ENCODE results near the gene KRTAP3-2.

Gene KRTAP3-2

DNA sequence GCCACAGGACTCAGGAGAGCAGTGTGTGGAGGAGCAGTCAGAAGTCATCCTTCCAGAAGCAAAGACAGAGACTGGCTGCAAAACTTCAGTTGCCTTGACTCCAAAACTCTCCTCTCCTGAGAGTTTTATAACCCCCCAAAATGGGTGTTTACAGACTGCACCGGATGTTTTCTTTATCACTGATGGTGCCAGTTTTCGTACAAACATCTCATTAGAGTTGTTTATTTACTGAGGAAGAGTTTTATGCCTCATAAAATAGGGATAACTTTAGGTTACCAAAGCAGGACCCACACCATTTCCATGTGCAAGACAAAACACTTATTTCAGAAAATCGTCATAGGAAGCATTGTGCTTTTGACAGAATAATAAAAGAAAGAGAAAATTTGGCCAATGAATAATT lies 15.5 kb downstream of the KRTAP3-2 start, which contains the start of gene KRT40:
KRT40 (minus strand) TSS at position 101 of the 400 bp plus-strand sequence; CDS start at position 48, 53 bp downstream.
- no peak for DNase-seq (ENCODE audit: low read depth)
- no peak within 1 kb of the TSS for H3K4me3 ChIP-seq (ENCODE audit: control insufficient read depth, low read depth, low read length)
- TF ChIP-seq, protein P1, sequence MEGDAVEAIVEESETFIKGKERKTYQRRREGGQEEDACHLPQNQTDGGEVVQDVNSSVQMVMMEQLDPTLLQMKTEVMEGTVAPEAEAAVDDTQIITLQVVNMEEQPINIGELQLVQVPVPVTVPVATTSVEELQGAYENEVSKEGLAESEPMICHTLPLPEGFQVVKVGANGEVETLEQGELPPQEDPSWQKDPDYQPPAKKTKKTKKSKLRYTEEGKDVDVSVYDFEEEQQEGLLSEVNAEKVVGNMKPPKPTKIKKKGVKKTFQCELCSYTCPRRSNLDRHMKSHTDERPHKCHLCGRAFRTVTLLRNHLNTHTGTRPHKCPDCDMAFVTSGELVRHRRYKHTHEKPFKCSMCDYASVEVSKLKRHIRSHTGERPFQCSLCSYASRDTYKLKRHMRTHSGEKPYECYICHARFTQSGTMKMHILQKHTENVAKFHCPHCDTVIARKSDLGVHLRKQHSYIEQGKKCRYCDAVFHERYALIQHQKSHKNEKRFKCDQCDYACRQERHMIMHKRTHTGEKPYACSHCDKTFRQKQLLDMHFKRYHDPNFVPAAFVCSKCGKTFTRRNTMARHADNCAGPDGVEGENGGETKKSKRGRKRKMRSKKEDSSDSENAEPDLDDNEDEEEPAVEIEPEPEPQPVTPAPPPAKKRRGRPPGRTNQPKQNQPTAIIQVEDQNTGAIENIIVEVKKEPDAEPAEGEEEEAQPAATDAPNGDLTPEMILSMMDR (conservative IDR thresholded peaks at IDR 0.05; ENCODE audit: control insufficient read depth, insufficient read depth, low read depth, low read length): no peak

DNA sequence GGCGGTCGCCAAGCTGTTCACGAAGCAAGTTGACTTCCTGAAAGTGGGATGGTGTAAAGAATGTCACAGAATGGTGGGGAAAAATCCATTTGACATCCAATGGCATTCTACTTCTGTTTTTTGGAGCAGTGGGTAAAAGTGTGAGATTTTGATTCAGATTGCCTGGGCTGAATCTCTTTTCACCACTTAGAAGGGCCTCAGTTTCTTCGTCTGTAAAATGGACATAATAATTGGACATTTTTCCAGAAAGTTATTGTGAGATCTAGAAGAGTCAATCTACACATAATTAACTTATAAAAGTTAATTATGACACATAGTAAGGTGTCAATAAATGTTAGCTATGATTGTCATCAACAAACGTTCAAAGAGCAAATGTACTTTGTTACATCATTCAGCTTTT lies 18.6 kb downstream of the KRTAP3-2 start:
- DNase-seq (ENCODE audit: low read depth): no peak
- no peak overlapping the region for H3K4me3 ChIP-seq (ENCODE audit: control insufficient read depth, low read depth, low read length)
- TF ChIP-seq, protein P1 (conservative IDR thresholded peaks at IDR 0.05; ENCODE audit: control insufficient read depth, insufficient read depth, low read depth, low read length): no peak

DNA sequence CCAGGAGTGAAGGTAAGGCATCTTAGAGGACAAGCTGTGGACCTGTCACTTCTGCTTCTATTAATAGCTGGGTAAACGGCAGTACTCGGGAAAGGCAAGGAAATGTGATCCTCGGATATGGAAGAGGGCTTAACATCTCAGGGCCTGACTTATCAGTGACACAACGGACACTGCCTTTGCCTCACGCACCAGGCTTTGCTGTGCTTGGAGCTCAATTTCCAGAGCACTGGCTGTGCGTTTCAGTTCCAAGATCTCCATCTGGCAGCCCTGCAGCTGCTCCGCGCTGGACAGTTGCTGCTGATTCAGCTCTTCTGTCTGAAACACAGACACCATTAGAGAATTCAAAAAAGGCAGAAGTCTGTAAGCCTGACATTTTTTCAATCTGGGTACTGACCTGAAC lies 19.1 kb downstream of the KRTAP3-2 start:
- H3K4me3 ChIP-seq (ENCODE audit: control insufficient read depth, low read depth, low read length): no peak overlapping the region
- peak; percentile 41 for DNase-seq (ENCODE audit: low read depth)
- TF ChIP-seq, protein P1 (conservative IDR thresholded peaks at IDR 0.05; ENCODE audit: control insufficient read depth, insufficient read depth, low read depth, low read length): no peak

DNA sequence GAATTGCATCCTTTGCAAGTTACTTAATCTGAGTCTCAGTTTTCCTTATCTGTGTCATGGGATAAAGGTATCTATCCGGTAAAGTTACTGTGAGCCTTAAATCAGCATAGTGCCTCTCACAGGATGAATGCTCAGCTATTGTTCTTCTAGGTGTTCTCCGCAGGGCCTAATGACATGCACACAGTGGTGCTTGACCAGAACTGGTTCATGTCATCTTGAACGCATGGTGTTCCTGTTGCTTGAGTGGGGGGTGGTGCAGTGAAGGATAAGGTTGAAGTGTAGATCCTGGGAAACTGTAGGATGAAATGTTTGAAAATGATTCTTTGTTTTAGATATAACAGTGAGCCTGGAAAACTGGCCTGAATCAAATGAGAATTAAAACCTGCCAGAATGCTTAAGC lies 19.6 kb downstream of the KRTAP3-2 start:
- no peak for DNase-seq (ENCODE audit: low read depth)
- H3K4me3 ChIP-seq (ENCODE audit: control insufficient read depth, low read depth, low read length): no peak overlapping the region
- TF ChIP-seq, protein P1 (conservative IDR thresholded peaks at IDR 0.05; ENCODE audit: control insufficient read depth, insufficient read depth, low read depth, low read length): no peak

DNA sequence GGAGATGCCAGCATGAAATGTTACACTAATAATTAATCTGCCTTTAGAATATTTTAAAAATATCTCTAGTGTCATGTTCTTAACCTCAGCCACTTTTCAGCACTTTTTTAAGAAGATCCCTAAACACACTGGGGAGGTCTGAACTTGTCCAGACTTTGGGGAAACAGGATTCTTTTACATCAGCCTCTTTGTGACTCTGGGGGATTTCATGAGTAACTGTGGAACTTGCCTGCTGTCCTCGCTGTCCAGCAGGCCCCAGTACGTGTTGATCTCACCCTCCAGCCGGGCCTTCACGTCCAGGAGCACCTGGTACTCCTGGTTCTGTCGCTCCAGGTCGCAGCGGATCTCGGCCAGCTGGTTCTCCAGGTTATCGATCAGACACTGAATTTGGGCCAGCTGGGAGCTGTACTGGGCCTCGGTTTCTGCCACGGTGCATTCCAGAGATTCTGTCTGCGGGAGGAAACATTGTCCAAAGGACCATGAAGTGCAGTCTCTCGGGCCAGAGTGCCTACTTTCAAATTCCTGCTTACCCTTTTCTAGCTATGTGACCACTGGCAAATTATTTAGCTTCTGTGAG lies 21.0 kb downstream of the KRTAP3-2 start:
- no peak for DNase-seq (ENCODE audit: low read depth)
- TF ChIP-seq, protein P1 (conservative IDR thresholded peaks at IDR 0.05; ENCODE audit: control insufficient read depth, insufficient read depth, low read depth, low read length): no peak
- H3K4me3 ChIP-seq (ENCODE audit: control insufficient read depth, low read depth, low read length): no peak overlapping the region

DNA sequence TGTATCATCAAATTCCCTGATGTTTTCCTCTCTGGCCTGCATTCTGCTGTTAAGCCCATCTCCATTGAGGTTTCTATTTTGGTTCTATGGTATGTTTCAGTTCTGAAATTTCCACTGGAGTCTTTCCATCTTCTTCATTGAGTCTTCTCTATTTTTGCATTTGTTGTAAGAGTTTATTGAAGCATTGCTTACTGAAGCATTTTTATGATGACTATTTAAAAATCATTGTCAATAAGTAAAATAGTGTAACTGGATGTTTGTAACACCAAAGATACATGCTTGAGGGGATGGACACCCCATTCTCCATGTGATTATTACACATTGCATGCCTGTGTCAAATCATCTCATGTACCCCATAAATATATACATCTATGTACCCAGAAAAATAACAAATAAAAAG lies 24.2 kb downstream of the KRTAP3-2 start:
- TF ChIP-seq, protein P1 (conservative IDR thresholded peaks at IDR 0.05; ENCODE audit: control insufficient read depth, insufficient read depth, low read depth, low read length): no peak
- no peak for DNase-seq (ENCODE audit: low read depth)
- no peak overlapping the region for H3K4me3 ChIP-seq (ENCODE audit: control insufficient read depth, low read depth, low read length)

DNA sequence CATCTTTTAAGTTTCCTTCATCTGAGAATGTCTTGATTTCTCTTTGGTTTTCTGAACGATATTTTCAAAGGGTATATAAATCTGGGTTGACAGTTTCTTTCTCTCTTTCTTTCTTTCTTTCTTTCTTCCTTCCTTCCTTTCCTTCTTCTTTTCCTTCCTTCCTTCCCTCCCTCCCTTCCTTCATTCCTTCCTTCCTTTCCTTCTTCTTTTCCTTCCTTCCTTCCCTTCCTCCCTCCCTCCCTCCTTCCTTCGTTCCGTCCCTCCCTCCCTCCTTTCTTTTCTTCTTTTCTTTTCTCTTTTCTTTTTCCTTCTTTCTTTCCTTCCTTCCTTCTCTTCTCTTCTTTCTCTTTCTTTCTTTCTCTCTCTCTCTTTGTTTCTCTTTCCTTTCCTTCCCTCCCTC lies 25.3 kb downstream of the KRTAP3-2 start:
- no peak overlapping the region for H3K4me3 ChIP-seq (ENCODE audit: control insufficient read depth, low read depth, low read length)
- TF ChIP-seq, protein P1 (conservative IDR thresholded peaks at IDR 0.05; ENCODE audit: control insufficient read depth, insufficient read depth, low read depth, low read length): no peak
- DNase-seq (ENCODE audit: low read depth): no peak

All from fibroblast of mammary gland (primary cell).